T-cell (primary cell): ENCODE results near the gene VPS37C. TPM values are rescaled to one million over a fixed set of nuclear protein-coding genes. Genes with fewer than 3 reads are reported as not detected.

ENCODE experiments used
- ATAC-seq, 4 experiments: fragments of 200-7000 bp in 3 of 4; fragments of 150-1000 bp in 1 of 4; cut with Tn5 transposase; replicated peaks in 1 of 4; 1 replicate in 3 of 4; 2 replicates in 1 of 4; pipeline ENCODE4 v1.10.0; 2021; ENCODE audit warnings: moderate library complexity in 3 of 4, mild to moderate bottlenecking in 2 of 4, moderate number of reproducible peaks in 1 of 4
- CTCF ChIA-PET, 2 donors: fragments of 300-600 bp; sonication (Branson Sonifier 250); formaldehyde crosslinking; loops; one replicate each; lab custom pipeline; 2022; ENCODE audit warnings: antibody characterized with exemption in 2 of 2; lab: Charles Lee
- POLR2A ChIA-PET, 2 donors: fragments of 300-600 bp; sonication (Branson Sonifier 250); formaldehyde crosslinking; loops; one replicate each; lab custom pipeline; 2022; ENCODE audit warnings: antibody characterized with exemption in 2 of 2; lab: Charles Lee
- DNase-seq, 35 experiments: peaks; one replicate each; pipeline versions ENCODE4 v3.0.0 to v3.0.0-alpha.2; 2013 to 2023
- H3K27ac ChIP-seq: one replicate; pipeline ENCODE4 v1.5.1; 2013; ENCODE audit warnings: low read length
- H3K27me3 ChIP-seq, 2 experiments: replicated peaks in 1 of 2; 1 replicate in 1 of 2; 2 replicates in 1 of 2; pipeline versions ENCODE4 v1.6.1 to v1.7.0; 2013; ENCODE audit warnings: low read length in 1 of 2, mixed read lengths in 1 of 2; ENCODE audit not compliant: control insufficient read depth in 2 of 2, insufficient read depth in 2 of 2; ENCODE audit errors: extremely low read depth in 1 of 2
- H3K36me3 ChIP-seq, 2 donors: 1 replicate in 1 of 2; 2 replicates in 1 of 2; pipeline versions ENCODE4 v1.6.1 to v1.7.0; 2013; ENCODE audit warnings: low read length in 1 of 2; ENCODE audit not compliant: control insufficient read depth in 2 of 2, insufficient read depth in 1 of 2; ENCODE audit errors: extremely low read depth in 1 of 2
- H3K4me1 ChIP-seq, 2 experiments: 1 replicate in 1 of 2; 2 replicates in 1 of 2; pipeline versions ENCODE4 v1.6.1 to v1.7.0; 2013; ENCODE audit warnings: low read length in 2 of 2, mixed read lengths in 1 of 2; ENCODE audit not compliant: insufficient read depth in 2 of 2, control insufficient read depth in 1 of 2; ENCODE audit errors: extremely low read depth in 1 of 2
- H3K4me3 ChIP-seq, 2 donors: 1 replicate in 1 of 2; 2 replicates in 1 of 2; pipeline versions ENCODE4 v1.5.1 to v1.7.0; 2013; ENCODE audit warnings: mild to moderate bottlenecking in 2 of 2, low read length in 1 of 2, moderate library complexity in 1 of 2; ENCODE audit not compliant: control insufficient read depth in 1 of 2; ENCODE audit errors: extremely low read depth in 1 of 2
- H3K9me3 ChIP-seq: 2 replicates; pipeline ENCODE4 v1.7.0; 2013
- H3K27ac Mint-ChIP-seq, 2 donors: one replicate each; pipeline ENCODE4 v1.8.0; 2020 to 2021; ENCODE audit warnings: mild to moderate bottlenecking in 2 of 2, mixed read lengths in 2 of 2
- H3K27me3 Mint-ChIP-seq, 2 donors: one replicate each; pipeline ENCODE4 v1.8.0; 2021 to 2022; ENCODE audit warnings: mixed read lengths in 2 of 2
- H3K36me3 Mint-ChIP-seq: one replicate; pipeline ENCODE4 v1.8.0; 2021; ENCODE audit warnings: mixed read lengths
- H3K4me1 Mint-ChIP-seq, 3 donors: one replicate each; pipeline ENCODE4 v1.8.0; 2020 to 2022; ENCODE audit warnings: mixed read lengths in 3 of 3, mild to moderate bottlenecking in 1 of 3
- H3K4me3 Mint-ChIP-seq, 3 donors: one replicate each; pipeline ENCODE4 v1.8.0; 2020 to 2022; ENCODE audit warnings: mild to moderate bottlenecking in 3 of 3, mixed read lengths in 3 of 3, moderate library complexity in 3 of 3
- H3K9me3 Mint-ChIP-seq, 3 donors: one replicate each; pipeline ENCODE4 v1.8.0; 2020 to 2022; ENCODE audit warnings: mixed read lengths in 3 of 3
- WGBS: methylation state at CpG from one replicate; pipeline ENCODE4 v1.1.5; 2013; ENCODE audit warnings: missing lambda C conversion rate; ENCODE audit not compliant: insufficient coverage; 5-methylcytosine and 5-hydroxymethylcytosine counted together
- total RNA-seq, 35 experiments: library from RNA in 6 of 35; stranded (reverse) in 6 of 35; fragments of 120-200 nt in 1 of 35; gene quantifications; one replicate each; pipeline versions ENCODE4 v1.2.1 to v1.2.4 and lab custom pipeline; 2013 to 2026

Gene VPS37C
- total RNA-seq, 5 donors from 2014 or later (not counting 1 experiment from before 2014, with no cell fraction given): 3.3 to 7.9 (median 7.3) TPM

DNA sequence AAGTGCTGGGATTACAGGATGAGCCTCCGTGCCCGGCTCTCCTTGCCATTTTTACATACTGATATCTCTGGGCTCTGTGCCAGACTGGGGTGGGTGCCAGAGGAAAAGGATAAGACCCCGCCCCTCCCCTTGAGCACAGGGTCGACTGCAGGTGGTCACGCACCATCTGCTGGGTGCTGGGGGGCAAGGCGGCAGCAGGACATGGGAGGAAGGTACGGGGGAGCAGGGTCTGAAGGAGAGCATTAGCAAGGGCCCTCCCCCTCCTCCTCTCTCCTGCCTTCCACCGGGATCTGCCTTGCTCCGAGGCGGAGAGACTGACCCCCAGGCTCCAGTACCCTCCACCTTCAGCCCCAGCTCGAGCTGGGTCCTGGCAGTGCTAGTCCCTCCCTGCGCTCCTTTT is 32.4 kb upstream of the VPS37C start:
- WGBS: 52% methylated on average over 6 of the region's 12 CpGs
- DNase-seq (no peak), ATAC-seq (no peak)
- no peak overlapping the region for H3K4me3 Mint-ChIP-seq
- no peak overlapping the region for H3K4me3 ChIP-seq
- no peaks in the 10 kb centered on the region for H3K9me3 Mint-ChIP-seq
- no peak overlapping the region for H3K27ac Mint-ChIP-seq
- no peaks in the 10 kb centered on the region for H3K36me3 ChIP-seq
- ChIA-PET CTCF (no interaction called here), POLR2A (no interaction called here)
- H3K27me3 ChIP-seq: peaks cover 0 to 40% of the 10 kb centered on the region in 2 experiments
- peaks cover 0 to 10% of the 10 kb centered on the region in 2 donors for H3K27me3 Mint-ChIP-seq
- H3K27ac ChIP-seq: no peak overlapping the region
- no peaks in the 10 kb centered on the region for H3K36me3 Mint-ChIP-seq
- H3K4me1 Mint-ChIP-seq: no peaks in the 10 kb centered on the region
- no peaks in the 10 kb centered on the region for H3K9me3 ChIP-seq
- H3K4me1 ChIP-seq: no peaks in the 10 kb centered on the region

- DNase-seq: no peak
- H3K4me1 Mint-ChIP-seq: peaks cover 0 to 5% (median 3%) of the 10 kb centered on the region in 3 donors
- Histone ChIP-seq H3K27ac (no peak overlapping the region), H3K4me1 (no peaks in the 10 kb centered on the region), H3K4me3 (no peak overlapping the region), H3K27me3 (peaks cover 0 to 27% of the 10 kb centered on the region in 2 experiments), H3K9me3 (no peaks in the 10 kb centered on the region), H3K36me3 (no peaks in the 10 kb centered on the region)
- ATAC-seq: no peak
- 86% methylated on average over 8 of the region's 8 CpGs for WGBS
- no peak overlapping the region for H3K27ac Mint-ChIP-seq
- ChIA-PET POLR2A (no interaction called here), CTCF (no interaction called here)
- H3K36me3 Mint-ChIP-seq: no peaks in the 10 kb centered on the region
- H3K9me3 Mint-ChIP-seq: no peaks in the 10 kb centered on the region
- no peak overlapping the region for H3K4me3 Mint-ChIP-seq
- H3K27me3 Mint-ChIP-seq: peaks cover 0 to 4% of the 10 kb centered on the region in 2 donors
These were observed 28.7 kb upstream of the VPS37C start for GRCh38 chr11:61189933-61190332.

GRCh38 chr11:61187505-61188130 is 26.4 kb upstream of the VPS37C start:
- CTCF ChIA-PET: interaction anchor here (0.5 to 2.4 kb wide), 12 partner anchors 28 to 412 kb away, joined by 3 to 17 read pairs (median 4); partner anchors contain the start of gene CD6 (in 1 of the 2)
- 96% methylated on average over 5 of the region's 11 CpGs for WGBS

GRCh38 chr11:61186504-61186903 is 25.3 kb upstream of the VPS37C start:
- Histone ChIP-seq H3K4me1 (no peaks in the 10 kb centered on the region), H3K36me3 (no peaks in the 10 kb centered on the region), H3K27me3 (peaks cover 0 to 11% of the 10 kb centered on the region in 2 experiments), H3K4me3 (no peak overlapping the region), H3K27ac (no peak overlapping the region), H3K9me3 (no peaks in the 10 kb centered on the region)
- DNase-seq (no peak), ATAC-seq (no peak)
- Mint-ChIP-seq H3K27me3 (no peaks in the 10 kb centered on the region), H3K4me1 (peaks cover 0 to 5% (median 3%) of the 10 kb centered on the region in 3 donors), H3K9me3 (no peaks in the 10 kb centered on the region), H3K4me3 (no peak overlapping the region), H3K27ac (no peak overlapping the region), H3K36me3 (no peaks in the 10 kb centered on the region)
- WGBS: 92% methylated on average over 4 of the region's 8 CpGs
- ChIA-PET POLR2A (interaction anchor here in 1 of 2 donors (0.6 kb wide), 1 partner anchor 188 kb away, joined by 6 read pairs; no protein-coding TSS in a partner anchor), CTCF (interaction anchor here (0.7 to 2.4 kb wide), 6 partner anchors 8 to 356 kb away, joined by 3 to 17 read pairs (median 6); partner anchors contain the start of gene CD6 (in 1 of the 2))

More at GRCh38 chr11:61187505-61188130, 26.4 kb upstream of the VPS37C start:
- Mint-ChIP-seq H3K27ac (no peak overlapping the region), H3K36me3 (no peaks in the 10 kb centered on the region), H3K9me3 (no peaks in the 10 kb centered on the region), H3K4me1 (peaks cover 0 to 5% (median 3%) of the 10 kb centered on the region in 3 donors), H3K4me3 (no peak overlapping the region), H3K27me3 (peaks cover 0 to 3% of the 10 kb centered on the region in 2 donors)
- Histone ChIP-seq H3K4me1 (no peaks in the 10 kb centered on the region), H3K36me3 (no peaks in the 10 kb centered on the region), H3K27me3 (peaks cover 0 to 17% of the 10 kb centered on the region in 2 experiments), H3K9me3 (no peaks in the 10 kb centered on the region), H3K4me3 (no peak overlapping the region), H3K27ac (no peak overlapping the region)
- DNase-seq: peak; percentile 38 to 91 (median 69)
- peak; percentile 78 to 87 (median 84) for ATAC-seq
- POLR2A ChIA-PET: no interaction called here

- Histone ChIP-seq H3K36me3 (no peaks in the 10 kb centered on the region), H3K4me3 (no peak overlapping the region), H3K4me1 (no peaks in the 10 kb centered on the region), H3K27me3 (peaks cover 0 to 7% of the 10 kb centered on the region in 2 experiments), H3K27ac (no peak overlapping the region), H3K9me3 (no peaks in the 10 kb centered on the region)
- Mint-ChIP-seq H3K27me3 (peaks cover 0 to 2% of the 10 kb centered on the region in 2 donors), H3K36me3 (no peaks in the 10 kb centered on the region), H3K27ac (no peak overlapping the region), H3K9me3 (no peaks in the 10 kb centered on the region), H3K4me1 (peaks cover 0 to 5% (median 3%) of the 10 kb centered on the region in 3 donors), H3K4me3 (no peak overlapping the region)
- WGBS: 100% methylated on average over 1 of the region's 4 CpGs
- CTCF ChIA-PET: no interaction called here
- ATAC-seq (no peak), DNase-seq (no peak)
- POLR2A ChIA-PET: interaction anchor here (0.6 to 0.7 kb wide), 2 partner anchors 9 to 467 kb away, joined by 3 read pairs; no protein-coding TSS in a partner anchor
These were observed 22.4 kb upstream of the VPS37C start for GRCh38 chr11:61183645-61184044.

- H3K4me1 Mint-ChIP-seq: no peaks in the 10 kb centered on the region
- Histone ChIP-seq H3K36me3 (no peaks in the 10 kb centered on the region), H3K27ac (no peak overlapping the region), H3K27me3 (peaks cover 0 to 5% of the 10 kb centered on the region in 2 experiments), H3K9me3 (no peaks in the 10 kb centered on the region), H3K4me3 (no peak overlapping the region), H3K4me1 (no peaks in the 10 kb centered on the region)
- ChIA-PET CTCF (interaction anchor here in 1 of 2 donors (0.7 kb wide), 1 partner anchor 354 kb away, joined by 3 read pairs; no protein-coding TSS in a partner anchor), POLR2A (no interaction called here)
- no peak overlapping the region for H3K4me3 Mint-ChIP-seq
- H3K27ac Mint-ChIP-seq: no peak overlapping the region
- 100% methylated on average over 2 of the region's 4 CpGs for WGBS
- H3K36me3 Mint-ChIP-seq: no peaks in the 10 kb centered on the region
- ATAC-seq (no peak), DNase-seq (no peak)
- H3K9me3 Mint-ChIP-seq: no peaks in the 10 kb centered on the region
- H3K27me3 Mint-ChIP-seq: peaks cover 0 to 3% of the 10 kb centered on the region in 2 donors
These were observed 20.3 kb upstream of the VPS37C start for GRCh38 chr11:61181489-61181888.
